Activated CD4-positive, alpha-beta T cell treated with anti-CD3 and anti-CD28 coated beads, Interleukin-2, Interleukin-6, amounts not matched to agents 100 ng/mL and 50 ng/mL, durations not matched to agents 16 hours and 8 hours (primary cell): ENCODE measurements around the gene C2orf69.
A peak's percentile ranks its signal among the peaks of the same experiment; 100 is the strongest.
"Not testable (repeated sequence)": the region's sequence is repeated elsewhere in the genome, so short reads cannot be mapped to it uniquely, and the experiment has no call there.

ENCODE experiments used
- DNase-seq: peaks from one replicate; pipeline ENCODE4 v3.0.0-alpha.2; 2020

C2orf69 gene, protein sequence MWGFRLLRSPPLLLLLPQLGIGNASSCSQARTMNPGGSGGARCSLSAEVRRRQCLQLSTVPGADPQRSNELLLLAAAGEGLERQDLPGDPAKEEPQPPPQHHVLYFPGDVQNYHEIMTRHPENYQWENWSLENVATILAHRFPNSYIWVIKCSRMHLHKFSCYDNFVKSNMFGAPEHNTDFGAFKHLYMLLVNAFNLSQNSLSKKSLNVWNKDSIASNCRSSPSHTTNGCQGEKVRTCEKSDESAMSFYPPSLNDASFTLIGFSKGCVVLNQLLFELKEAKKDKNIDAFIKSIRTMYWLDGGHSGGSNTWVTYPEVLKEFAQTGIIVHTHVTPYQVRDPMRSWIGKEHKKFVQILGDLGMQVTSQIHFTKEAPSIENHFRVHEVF

DNA sequence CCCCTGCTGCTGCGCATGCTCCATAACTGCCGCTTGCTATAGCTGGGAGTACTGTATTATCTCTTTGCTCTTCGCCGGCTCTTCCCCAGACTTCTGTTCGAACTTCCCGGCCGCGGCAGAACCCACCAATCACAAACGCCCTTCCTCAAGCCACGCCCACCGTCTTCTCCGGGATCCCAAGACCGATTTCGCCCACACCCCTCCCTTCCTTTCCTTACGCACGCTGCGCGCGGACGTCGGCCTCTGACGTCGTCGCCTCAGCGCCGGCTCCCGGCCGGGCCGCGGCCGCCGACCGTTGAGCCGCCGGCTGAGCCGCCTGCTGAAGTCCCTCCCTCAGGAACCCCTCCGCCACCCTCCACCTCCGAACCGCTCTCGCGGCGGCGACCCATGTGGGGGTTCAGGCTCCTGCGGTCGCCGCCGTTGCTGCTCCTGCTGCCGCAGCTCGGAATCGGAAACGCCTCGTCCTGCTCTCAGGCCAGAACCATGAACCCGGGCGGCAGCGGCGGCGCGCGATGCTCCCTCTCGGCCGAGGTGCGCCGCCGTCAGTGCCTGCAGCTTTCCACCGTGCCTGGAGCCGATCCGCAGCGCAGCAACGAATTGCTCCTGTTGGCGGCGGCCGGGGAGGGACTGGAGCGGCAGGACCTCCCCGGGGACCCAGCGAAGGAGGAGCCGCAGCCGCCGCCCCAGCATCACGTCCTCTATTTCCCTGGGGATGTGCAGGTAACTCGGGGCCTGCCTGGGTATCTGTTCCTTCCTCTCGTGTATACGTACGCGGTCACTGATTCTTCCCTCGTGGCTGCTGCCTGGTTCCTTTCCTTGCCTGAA, at the start of gene C2orf69:
C2orf69 (plus strand) TSS at position 242 of the 825 bp plus-strand sequence; CDS start at position 388, 146 bp downstream.
- DNase-seq: peak; percentile 96

DNA sequence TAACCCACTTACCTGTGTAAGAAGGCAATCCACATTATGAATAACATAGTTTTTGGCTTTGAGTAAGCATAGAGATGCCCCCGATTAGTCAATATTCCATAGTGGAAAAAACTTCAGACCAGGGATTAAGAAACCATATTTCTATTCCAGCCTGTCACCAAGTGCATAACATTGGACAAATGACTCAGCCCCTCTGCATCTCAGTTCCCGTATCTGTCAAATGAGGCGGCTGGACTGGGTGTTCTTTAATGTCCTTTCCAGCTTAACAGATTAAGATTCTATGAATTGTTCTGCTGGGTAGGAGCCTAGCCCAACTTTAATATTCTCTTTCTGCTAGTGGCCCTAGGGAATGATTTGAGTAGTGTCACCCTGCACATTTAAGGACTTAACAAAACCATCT, 48.3 kb upstream of the C2orf69 start:
- no peak for DNase-seq

GRCh38 chr2:199865905-199866304, 45.2 kb upstream of the C2orf69 start:
- DNase-seq: no peak

DNA sequence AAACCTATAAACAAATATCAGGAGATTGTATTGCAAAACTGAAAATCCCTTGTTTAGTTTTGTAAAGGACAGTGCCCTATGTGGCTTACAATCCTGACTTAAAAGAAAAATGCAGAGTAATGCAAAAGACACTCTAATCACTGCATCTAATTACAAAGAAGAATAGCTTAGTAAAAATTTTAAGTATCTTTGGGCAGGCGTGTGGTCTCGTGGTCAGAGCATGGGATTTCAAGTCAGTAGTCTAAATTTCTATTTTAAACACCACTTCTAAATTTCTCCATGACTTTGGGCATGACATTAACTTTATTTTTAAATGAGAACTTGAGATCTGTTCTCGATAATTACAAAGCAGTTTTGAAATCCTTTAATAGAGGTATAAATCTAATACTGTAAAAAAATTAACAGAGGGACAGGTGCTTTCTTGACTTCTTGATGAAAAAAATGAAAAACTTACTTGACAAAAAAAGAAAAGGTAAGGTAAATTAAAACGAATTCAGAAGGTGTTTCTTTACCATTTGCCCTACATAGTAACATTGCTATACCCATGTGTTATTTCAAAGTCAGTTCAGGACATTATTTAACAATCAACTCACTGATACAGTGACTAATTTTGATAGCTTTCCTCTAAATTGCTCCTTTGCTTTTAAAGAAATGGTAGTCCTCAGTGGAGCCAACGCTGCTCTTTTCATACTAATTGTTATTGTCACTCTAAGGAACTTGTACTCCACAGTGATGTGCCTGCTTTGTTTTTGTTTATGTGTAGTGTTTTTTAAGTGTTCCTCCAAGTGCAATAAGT, 42.5 kb upstream of the C2orf69 start:
- no peak for DNase-seq

DNA sequence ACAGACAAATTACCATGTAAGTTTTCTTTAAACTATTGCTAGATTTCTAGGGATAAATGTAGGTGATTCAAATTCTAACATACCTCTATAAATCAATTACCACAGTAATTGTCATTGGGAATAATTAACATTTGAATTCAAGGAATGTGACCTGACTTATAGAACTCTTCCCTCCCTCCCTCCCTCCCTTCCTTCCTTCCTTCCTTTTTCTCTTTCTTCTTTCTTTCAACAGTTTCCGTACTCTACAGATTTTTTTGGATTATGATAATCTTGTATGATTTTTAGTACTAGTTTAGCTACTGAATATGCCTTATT, 41.9 kb upstream of the C2orf69 start:
- DNase-seq: no peak

DNA sequence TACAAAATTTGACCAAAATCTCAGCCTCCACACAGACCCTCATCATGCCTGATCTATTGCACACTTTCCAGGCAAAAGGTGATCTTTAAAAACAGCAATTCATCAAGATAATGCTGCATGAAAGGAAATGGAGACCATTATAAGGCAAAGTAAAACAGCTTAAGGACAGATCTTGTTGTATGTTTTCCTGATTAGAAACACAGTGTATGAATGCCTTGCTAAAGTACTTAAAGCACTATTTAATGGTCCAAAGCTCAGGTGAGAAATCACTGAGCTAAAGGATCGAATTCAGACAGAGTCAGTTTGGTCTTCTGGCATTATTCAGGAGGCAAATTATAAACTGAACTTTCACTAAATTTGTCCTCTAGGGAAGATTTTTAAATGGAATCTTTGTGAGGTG, 41.4 kb upstream of the C2orf69 start:
- DNase-seq: no peak

- DNase-seq: no peak
Measured at GRCh38 chr2:199870581-199870980, 40.5 kb upstream of the C2orf69 start.

DNA sequence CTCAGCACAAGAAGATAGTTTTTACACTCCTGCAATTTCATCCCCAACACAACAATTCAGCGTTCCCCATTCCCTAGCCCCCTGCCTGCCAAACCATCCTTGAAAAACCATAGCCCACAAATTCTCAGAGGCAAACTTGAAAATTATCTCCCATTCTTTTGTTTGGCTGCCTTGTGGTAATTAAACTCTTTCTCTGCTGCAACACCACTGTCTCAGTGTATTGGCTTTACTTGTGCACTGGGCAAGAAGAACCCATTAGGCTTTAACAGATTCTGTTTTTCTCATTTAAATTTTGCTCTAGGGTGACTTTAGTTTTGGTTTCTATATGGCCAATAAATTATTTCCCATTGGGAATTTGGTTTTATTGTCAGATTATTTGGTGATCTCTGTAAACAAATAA, 36.9 kb upstream of the C2orf69 start:
- no peak for DNase-seq

DNA sequence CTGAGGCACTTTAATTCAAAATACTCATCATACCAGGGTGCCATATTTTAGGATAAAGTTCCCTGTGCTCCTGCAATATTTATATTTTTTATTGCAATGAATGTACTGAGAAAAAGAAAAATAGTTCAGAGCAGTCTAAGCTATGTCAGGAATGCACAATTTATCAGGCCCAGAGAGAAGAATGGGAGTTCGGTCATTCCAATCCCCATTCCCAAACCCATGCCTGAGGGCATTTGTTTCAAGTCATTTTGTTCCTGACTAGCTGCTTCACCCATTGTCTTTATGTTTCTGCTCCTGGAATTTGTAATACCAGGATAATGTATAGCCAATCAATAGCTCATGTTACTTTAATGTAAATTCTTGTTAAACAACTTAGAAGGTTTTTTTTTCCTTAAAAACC, 35.7 kb upstream of the C2orf69 start:
- DNase-seq: no peak

DNA sequence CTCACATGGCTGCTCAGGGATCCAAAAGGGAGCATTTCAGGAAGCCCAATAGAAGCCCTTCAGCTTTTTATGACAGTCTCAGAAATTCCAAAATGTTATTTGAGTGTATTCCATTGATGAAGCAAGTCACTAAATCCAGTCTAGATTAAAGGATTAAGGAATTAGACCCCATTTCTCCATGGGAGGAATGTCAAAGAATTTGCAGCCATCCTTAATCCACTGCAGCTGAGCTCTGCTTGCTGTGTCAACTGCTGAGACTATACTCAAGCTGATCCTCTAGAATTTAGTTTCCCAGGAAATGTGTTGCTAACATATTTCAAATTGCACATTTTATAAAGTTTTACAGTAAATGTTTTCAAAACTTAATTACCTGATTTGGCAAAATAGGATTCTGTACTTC, 28.4 kb upstream of the C2orf69 start:
- no peak for DNase-seq

- DNase-seq: no peak
Measured at GRCh38 chr2:199883474-199884212, 27.4 kb upstream of the C2orf69 start.

DNA sequence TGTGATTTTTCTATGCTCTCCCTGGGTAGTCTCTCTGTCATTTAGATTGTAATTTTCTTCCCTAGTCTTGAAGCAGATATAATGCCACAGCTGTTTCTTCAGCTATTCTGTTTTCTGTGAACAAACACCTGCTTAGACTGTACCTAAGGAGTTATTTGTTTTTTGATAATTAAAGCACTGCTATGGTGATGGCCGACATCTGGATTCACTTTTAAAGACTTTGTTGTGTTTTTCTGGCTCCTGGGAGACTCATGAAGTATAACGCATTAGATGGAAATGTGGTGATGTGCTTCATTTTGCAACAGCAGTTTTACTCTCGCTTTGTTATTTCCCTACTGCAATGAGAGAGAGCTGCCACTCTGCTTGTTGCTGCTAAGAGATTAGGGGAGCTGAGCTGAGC, 15.7 kb upstream of the C2orf69 start:
- no peak for DNase-seq

DNA sequence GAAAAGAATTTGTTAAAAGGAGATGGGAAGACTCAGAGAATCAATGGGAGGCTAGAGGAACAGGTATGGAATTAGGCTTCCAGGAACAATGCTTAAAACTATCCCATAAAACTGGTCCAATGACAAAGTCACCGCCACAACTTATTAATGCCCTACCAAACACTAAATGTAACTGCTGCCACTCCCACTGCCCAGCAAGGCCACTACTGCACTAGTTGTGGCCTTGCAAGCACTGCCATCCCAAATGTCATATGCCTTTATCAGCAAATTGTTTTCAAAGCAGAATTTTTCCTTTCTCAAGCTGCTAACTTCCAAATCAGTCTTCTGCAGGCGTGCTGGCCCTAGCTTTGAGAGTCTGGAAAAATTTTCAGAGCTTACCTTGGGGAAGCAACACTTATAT, 14.5 kb upstream of the C2orf69 start:
- no peak for DNase-seq

DNA sequence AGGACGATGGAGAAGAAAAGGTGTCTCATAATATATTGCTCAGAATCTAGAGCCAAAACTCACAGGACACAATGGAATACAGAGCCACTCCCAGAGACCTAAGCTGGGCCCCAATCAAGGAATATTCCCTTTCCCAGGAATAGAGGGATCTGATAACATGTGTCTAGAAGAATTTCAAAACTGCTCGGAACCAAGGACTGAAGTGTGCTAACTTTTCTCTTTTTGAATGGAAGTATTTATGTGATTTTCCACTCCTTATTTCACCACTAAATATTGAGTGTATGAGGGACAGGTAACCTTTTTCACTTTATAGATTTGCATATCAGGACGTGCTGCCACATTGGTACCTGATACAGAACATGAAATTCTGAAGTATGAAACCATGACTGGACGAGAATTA, 9.2 kb upstream of the C2orf69 start:
- DNase-seq: no peak

GRCh38 chr2:199902486-199903110, 8.5 kb upstream of the C2orf69 start:
- DNase-seq: no peak

GRCh38 chr2:199903111-199903510, 8.0 kb upstream of the C2orf69 start:
- DNase-seq: no peak

- DNase-seq: no peak
Measured at GRCh38 chr2:199907008-199907714, 3.9 kb upstream of the C2orf69 start.

GRCh38 chr2:199910338-199911051, 598 bp upstream of the C2orf69 start:
- DNase-seq: no peak

GRCh38 chr2:199911877-199912161, 726 bp downstream of the C2orf69 start:
- no peak for DNase-seq

DNA sequence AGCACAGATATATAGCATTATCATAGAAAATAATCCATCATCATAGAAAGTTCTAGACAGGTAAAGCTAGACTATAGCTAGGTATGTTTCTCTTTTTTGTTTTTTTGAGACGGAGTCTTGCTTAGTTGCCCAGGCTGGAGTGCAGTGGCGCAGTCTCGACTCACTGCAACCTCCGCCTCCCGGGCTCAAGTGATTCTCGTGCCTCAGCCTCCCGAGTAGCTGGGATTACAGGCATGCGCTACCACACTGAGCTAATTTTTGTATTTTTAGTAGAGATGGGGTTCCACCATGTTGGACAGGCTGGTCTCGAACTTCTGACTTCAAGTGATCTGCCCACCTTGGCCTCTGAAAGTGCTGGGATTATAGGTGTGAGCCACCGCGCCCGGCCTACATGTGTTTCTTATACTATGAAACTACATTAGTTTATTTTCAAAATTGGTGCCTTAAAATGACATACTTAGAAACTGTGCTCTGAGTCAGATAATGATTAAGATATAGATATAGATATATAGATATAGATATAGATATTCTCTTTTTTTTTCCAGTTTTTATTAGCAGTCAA, 1.5 kb downstream of the C2orf69 start:
- not testable (repeated sequence) for DNase-seq
